Liver (tissue), 9 donors: Measurements from ENCODE around the gene ATG5. TPM values are rescaled to one million over a fixed set of nuclear protein-coding genes. Genes with fewer than 3 reads are reported as not detected.

Source experiments
- DNase-seq: peaks from one replicate; pipeline ENCODE4 v3.0.0-alpha.2; 2017; ENCODE audit warnings: low spot score
- H3K27ac ChIP-seq, 2 donors: one replicate each; pipeline ENCODE4 v1.7.0; 2013; ENCODE audit warnings: inconsistent platforms in 2 of 2, low read length in 2 of 2, control low read depth in 1 of 2, low read depth in 1 of 2, mild to moderate bottlenecking in 1 of 2
- H3K27me3 ChIP-seq, 4 donors: one replicate each; pipeline versions ENCODE4 v1.6.1 to v1.7.0; 2013; ENCODE audit warnings: low read length in 3 of 4, inconsistent platforms in 1 of 4, mild to moderate bottlenecking in 1 of 4, moderate library complexity in 1 of 4; ENCODE audit not compliant: control insufficient read depth in 4 of 4, insufficient read depth in 4 of 4
- H3K36me3 ChIP-seq, 4 donors: one replicate each; pipeline versions ENCODE4 v1.6.1 to v1.7.0; 2013; ENCODE audit warnings: low read length in 3 of 4, mild to moderate bottlenecking in 3 of 4, low read depth in 1 of 4, moderate library complexity in 1 of 4; ENCODE audit not compliant: control insufficient read depth in 4 of 4, insufficient read depth in 3 of 4
- H3K4me1 ChIP-seq, 4 donors: one replicate each; pipeline versions ENCODE4 v1.6.1 to v1.7.0; 2013; ENCODE audit warnings: low read length in 3 of 4, mild to moderate bottlenecking in 3 of 4, moderate library complexity in 1 of 4; ENCODE audit not compliant: control insufficient read depth in 4 of 4, insufficient read depth in 4 of 4
- H3K4me3 ChIP-seq, 3 donors: one replicate each; pipeline versions ENCODE4 v1.6.1 to v1.7.0; 2013; ENCODE audit warnings: low read length in 3 of 3, control low read depth in 1 of 3, low read depth in 1 of 3, mild to moderate bottlenecking in 1 of 3
- H3K9ac ChIP-seq, 2 donors: one replicate each; pipeline ENCODE4 v1.7.0; 2013; ENCODE audit warnings: low read length in 2 of 2, mild to moderate bottlenecking in 2 of 2, moderate library complexity in 2 of 2, control low read depth in 1 of 2, low read depth in 1 of 2
- H3K9me3 ChIP-seq, 4 donors: one replicate each; pipeline versions ENCODE4 v1.6.1 to v1.7.0; 2013; ENCODE audit warnings: low read length in 3 of 4; ENCODE audit not compliant: control insufficient read depth in 4 of 4
- ATF3 ChIP-seq: IDR thresholded peaks from 2 replicates; pipeline ENCODE4 v1.6.1; 2016; ENCODE audit warnings: antibody characterized with exemption
- CTCF ChIP-seq: fragments of 150-350 bp; IDR thresholded peaks from 2 replicates; pipeline ENCODE4 v1.5.1; 2017; ENCODE audit warnings: improper control_type of control experiment, low read depth, low read length; ENCODE audit not compliant: missing input control
- EGR1 ChIP-seq, 2 donors: IDR thresholded peaks; 2 replicates each; pipeline ENCODE4 v1.6.1; 2016 to 2018; ENCODE audit warnings: antibody characterized with exemption in 2 of 2, low read depth in 2 of 2
- FOXA1 ChIP-seq: IDR thresholded peaks from 2 replicates; pipeline ENCODE4 v1.6.1; 2016; ENCODE audit warnings: antibody characterized with exemption
- GABPA ChIP-seq, 2 donors: IDR thresholded peaks in 1 of 2; conservative IDR thresholded peaks in 1 of 2; 2 replicates each; pipeline ENCODE4 v1.6.1; 2016; ENCODE audit warnings: antibody characterized with exemption in 2 of 2, mild to moderate bottlenecking in 1 of 2, moderate library complexity in 1 of 2
- HNF4A ChIP-seq, 2 donors: conservative IDR thresholded peaks; 2 replicates each; pipeline ENCODE4 v1.6.1; 2016; ENCODE audit warnings: antibody characterized with exemption in 2 of 2, mild to moderate bottlenecking in 2 of 2
- HNF4G ChIP-seq: IDR thresholded peaks from 2 replicates; pipeline ENCODE4 v1.6.1; 2016; ENCODE audit warnings: antibody characterized with exemption
- JUND ChIP-seq, 2 donors: IDR thresholded peaks; 2 replicates each; pipeline ENCODE4 v1.6.1; 2016; ENCODE audit warnings: antibody characterized with exemption in 2 of 2
- MAX ChIP-seq: IDR thresholded peaks from 2 replicates; pipeline ENCODE4 v1.6.1; 2016; ENCODE audit warnings: antibody characterized with exemption
- NR2F2 ChIP-seq: IDR thresholded peaks from 2 replicates; pipeline ENCODE4 v1.6.1; 2016; ENCODE audit warnings: antibody characterized with exemption
- RAD21 ChIP-seq, 2 donors: IDR thresholded peaks; 2 replicates each; pipeline ENCODE4 v1.6.1; 2016; ENCODE audit warnings: antibody characterized with exemption in 2 of 2, mild to moderate bottlenecking in 2 of 2
- REST ChIP-seq: IDR thresholded peaks from 2 replicates; pipeline ENCODE4 v1.6.1; 2016; ENCODE audit warnings: antibody characterized with exemption, mild to moderate bottlenecking
- SP1 ChIP-seq: IDR thresholded peaks from 2 replicates; pipeline ENCODE4 v1.6.1; 2018; ENCODE audit warnings: antibody characterized with exemption, mild to moderate bottlenecking
- TAF1 ChIP-seq: conservative IDR thresholded peaks from 2 replicates; pipeline ENCODE4 v1.6.1; 2016; ENCODE audit warnings: antibody characterized with exemption, mild to moderate bottlenecking
- YY1 ChIP-seq: IDR thresholded peaks from 2 replicates; pipeline ENCODE4 v1.6.1; 2016; ENCODE audit warnings: antibody characterized with exemption, mild to moderate bottlenecking
- ZBTB33 ChIP-seq: IDR thresholded peaks from 2 replicates; pipeline ENCODE4 v1.6.1; 2016; ENCODE audit warnings: antibody characterized with exemption
- WGBS: extraction: QIAGEN DNeasy Blood & Tissue Kit; methylation state at CpG from one replicate; pipeline ENCODE4 v1.1.7; 2013; 5-methylcytosine and 5-hydroxymethylcytosine counted together
- polyA plus RNA-seq, 2 donors: library from polyadenylated mRNA; stranded (reverse) in 1 of 2; unstranded in 1 of 2; fragments of 200-250 nt in 1 of 2; fragments of >200 nt in 1 of 2; fragmentation: Nextera tagmentation in 1 of 2; extraction: Ambion mirVana in 1 of 2; gene quantifications; one replicate each; pipeline versions ENCODE4 v1.2.1 to v1.2.3, GENCODE V29; 2013 to 2015
- total RNA-seq, 2 donors: library from RNA; depleted of rRNA; stranded (reverse); fragments of >200 nt; gene quantifications; one replicate each; pipeline ENCODE4 v1.2.3, GENCODE V29; 2014
- donor health status: healthy.
- donor health status: healthy.
- donor health status: healthy.
- donor health status: healthy.
- donor health status: healthy.

ATG5 gene
- total and polyA plus RNA-seq, 4 donors = 10.0 to 25.7 (median 19.7) TPM

- Histone ChIP-seq H3K4me3 (no peak overlapping the region), H3K27me3 (no peaks in the 10 kb centered on the region), H3K4me1 (no peaks in the 10 kb centered on the region), H3K9me3 (no peaks in the 10 kb centered on the region), H3K36me3 (no peaks in the 10 kb centered on the region), H3K27ac (no peak overlapping the region), H3K9ac (no peak overlapping the region)
- TF ChIP-seq JUND (IDR thresholded peaks at IDR 0.05) (no peak), FOXA1 (no peak), SP1 (no peak), REST (no peak), ZBTB33 (no peak), GABPA (IDR thresholded peaks at IDR 0.05 in 1 of 2, conservative IDR thresholded peaks at IDR 0.05 in 1 of 2) (no peak), TAF1 (no peak), YY1 (no peak), MAX (no peak), CTCF (no peak), HNF4A (conservative IDR thresholded peaks at IDR 0.05) (no peak), HNF4G (no peak), EGR1 (IDR thresholded peaks at IDR 0.05; ENCODE audit: low read depth in 2 of 2) (no peak), NR2F2 (no peak), RAD21 (IDR thresholded peaks at IDR 0.05) (no peak), ATF3 (no peak)
- DNase-seq = no peak
- 74% methylated on average over 12 of the region's 12 CpGs for WGBS
These were observed 170.2 kb downstream of the ATG5 start for GRCh38 chr6:106155219-106155830.
